Measurements from ENCODE around the gene FAM50B. TPM values are rescaled to one million over a fixed set of nuclear protein-coding genes. Genes with fewer than 3 reads are reported as not detected.

FAM50B gene
- total RNA-seq, 1 experiment from 2014 or later, result 14.3 TPM

GRCh38 chr6:3850451-3851203, 1.5 kb downstream of the FAM50B start:
- intact Hi-C loops (cut with micrococcal nuclease; ENCODE audit: unreplicated experiment), result no loop called here
- Histone ChIP-seq H3K9me3 (ENCODE audit: insufficient read depth, low read depth) (no peaks in the 10 kb centered on the region), H3K27me3 (ENCODE audit: insufficient read depth, low read depth) (no peaks in the 10 kb centered on the region), H3K27ac (no peak overlapping the region), H3K4me1 (replicated peaks; ENCODE audit: insufficient read depth) (peaks cover 4% of the 10 kb centered on the region; the same call in 1 of the 2 replicates), H3K4me3 (no peak overlapping the region; the same call in 1 of the 2 replicates), H3F3A (ENCODE audit: insufficient read depth, low read depth) (peaks cover 6% of the 10 kb centered on the region; the same call in 1 of the 2 replicates), H3K79me2 (ENCODE audit: low read depth) (no peaks in the 10 kb centered on the region), H3K36me3 (ENCODE audit: low read depth) (no peaks in the 10 kb centered on the region), H4K20me1 (ENCODE audit: insufficient read depth) (no peaks in the 10 kb centered on the region), H3K9me2 (ENCODE audit: insufficient read depth) (no peaks in the 10 kb centered on the region), H2AFZ (no peak overlapping the region), H3K4me2 (no peak overlapping the region; the same call in 1 of the 2 replicates)
- no TSS peak for BruUV-seq (replicated peaks)
- ChIA-PET POLR2A (ENCODE audit: unreplicated experiment) (interaction anchor here (0.6 to 0.7 kb wide), 2 partner anchors 31 to 1419 kb away, joined by 3 to 4 read pairs; no protein-coding TSS in a partner anchor), CTCF (interaction anchor here (0.6 to 2.1 kb wide), 2 partner anchors 60 to 1222 kb away, joined by 4 to 8 read pairs; no protein-coding TSS in a partner anchor)
- TF ChIP-seq CTCF (conservative IDR thresholded peaks at IDR 0.05), result no peak
- TF ChIP-seq EZH2 (IDR thresholded peaks at IDR 0.05; ENCODE audit: low read depth), result no peak
- no peak for DNase-seq

GRCh38 chr6:3851839-3852238, 2.7 kb downstream of the FAM50B start:
- ChIA-PET POLR2A (ENCODE audit: unreplicated experiment) (no interaction called here), CTCF (no interaction called here)
- no TSS peak for BruUV-seq (replicated peaks)
- no peak overlapping the region for H3K4me2 ChIP-seq
- no peak overlapping the region for H2AFZ ChIP-seq
- H3K79me2 ChIP-seq (ENCODE audit: low read depth), result no peaks in the 10 kb centered on the region
- H4K20me1 ChIP-seq (ENCODE audit: insufficient read depth), result no peaks in the 10 kb centered on the region
- peaks cover 4% of the 10 kb centered on the region; the same call in 1 of the 2 replicates for H3K4me1 ChIP-seq (replicated peaks; ENCODE audit: insufficient read depth)
- no peak for DNase-seq
- H3K4me3 ChIP-seq, result no peak overlapping the region
- no peaks in the 10 kb centered on the region for H3K9me3 ChIP-seq (ENCODE audit: insufficient read depth, low read depth)
- no peaks in the 10 kb centered on the region for H3K9me2 ChIP-seq (ENCODE audit: insufficient read depth)
- intact Hi-C loops (cut with micrococcal nuclease; ENCODE audit: unreplicated experiment), result no loop called here
- no peak overlapping the region for H3K27ac ChIP-seq
- peaks cover 6% of the 10 kb centered on the region; the same call in 1 of the 2 replicates for H3F3A ChIP-seq (ENCODE audit: insufficient read depth, low read depth)
- TF ChIP-seq CTCF (conservative IDR thresholded peaks at IDR 0.05), result no peak
- TF ChIP-seq EZH2 (IDR thresholded peaks at IDR 0.05; ENCODE audit: low read depth), result no peak
- H3K27me3 ChIP-seq (ENCODE audit: insufficient read depth, low read depth), result no peaks in the 10 kb centered on the region
- H3K36me3 ChIP-seq (ENCODE audit: low read depth), result no peaks in the 10 kb centered on the region

- Histone ChIP-seq H3K9me3 (ENCODE audit: insufficient read depth, low read depth) (no peaks in the 10 kb centered on the region), H3K79me2 (ENCODE audit: low read depth) (no peaks in the 10 kb centered on the region), H3K4me2 (no peak overlapping the region), H3K9me2 (ENCODE audit: insufficient read depth) (no peaks in the 10 kb centered on the region), H4K20me1 (ENCODE audit: insufficient read depth) (no peaks in the 10 kb centered on the region), H3K36me3 (ENCODE audit: low read depth) (no peaks in the 10 kb centered on the region), H3F3A (ENCODE audit: insufficient read depth, low read depth) (peaks cover 6% of the 10 kb centered on the region; the same call in 1 of the 2 replicates), H3K4me3 (no peak overlapping the region), H3K27ac (no peak overlapping the region), H3K27me3 (ENCODE audit: insufficient read depth, low read depth) (no peaks in the 10 kb centered on the region), H3K4me1 (replicated peaks; ENCODE audit: insufficient read depth) (peaks cover 4% of the 10 kb centered on the region; the same call in 1 of the 2 replicates), H2AFZ (no peak overlapping the region)
- no peak for DNase-seq
- ChIA-PET POLR2A (ENCODE audit: unreplicated experiment) (no interaction called here), CTCF (no interaction called here)
- TF ChIP-seq CTCF (conservative IDR thresholded peaks at IDR 0.05) (no peak), EZH2 (IDR thresholded peaks at IDR 0.05; ENCODE audit: low read depth) (no peak)
- intact Hi-C loops (cut with micrococcal nuclease; ENCODE audit: unreplicated experiment), result no loop called here
- no TSS peak for BruUV-seq (replicated peaks)
These were observed 3.2 kb downstream of the FAM50B start for GRCh38 chr6:3852391-3852790.

Data from PC-9 (cell line).